Adrenal gland (tissue), 5 donors: ENCODE data around the gene FGF3.

ENCODE experiments used
- CTCF ChIP-seq, 6 experiments: fragments of 450-650 bp in 4 of 6; fragments of 200-600 bp in 2 of 6; sonication (generic) in 1 of 6; IDR thresholded peaks; 1 replicate in 5 of 6; 2 replicates in 1 of 6; pipeline versions ENCODE4 v1.5.1 to v1.8.0; 2016 to 2021; ENCODE audit warnings: antibody characterized with exemption in 6 of 6, mild to moderate bottlenecking in 2 of 6, moderate library complexity in 1 of 6
- POLR2A ChIP-seq, 2 donors: fragments of 450-650 bp; IDR thresholded peaks; one replicate each; pipeline ENCODE4 v1.6.1; 2017; ENCODE audit warnings: antibody characterized with exemption in 2 of 2, mild to moderate bottlenecking in 2 of 2, moderate library complexity in 1 of 2
- donor health status: DM: no; HTN: no; CAD: no.

- TF ChIP-seq CTCF (IDR thresholded peaks at IDR 0.05) (no peak), POLR2A (IDR thresholded peaks at IDR 0.05) (no peak)
Measured at GRCh38 chr11:69822676-69823494, 3.7 kb upstream of the FGF3 start.
